Measurements from ENCODE around the gene ARHGAP27. TPM values are rescaled to one million over a fixed set of nuclear protein-coding genes. Genes with fewer than 3 reads are reported as not detected.

Gene ARHGAP27
- total RNA-seq, 5 donors from 2014 or later (not counting 1 experiment from before 2014, with no cell fraction given), result 56.4 to 120 (median 113) TPM

DNA sequence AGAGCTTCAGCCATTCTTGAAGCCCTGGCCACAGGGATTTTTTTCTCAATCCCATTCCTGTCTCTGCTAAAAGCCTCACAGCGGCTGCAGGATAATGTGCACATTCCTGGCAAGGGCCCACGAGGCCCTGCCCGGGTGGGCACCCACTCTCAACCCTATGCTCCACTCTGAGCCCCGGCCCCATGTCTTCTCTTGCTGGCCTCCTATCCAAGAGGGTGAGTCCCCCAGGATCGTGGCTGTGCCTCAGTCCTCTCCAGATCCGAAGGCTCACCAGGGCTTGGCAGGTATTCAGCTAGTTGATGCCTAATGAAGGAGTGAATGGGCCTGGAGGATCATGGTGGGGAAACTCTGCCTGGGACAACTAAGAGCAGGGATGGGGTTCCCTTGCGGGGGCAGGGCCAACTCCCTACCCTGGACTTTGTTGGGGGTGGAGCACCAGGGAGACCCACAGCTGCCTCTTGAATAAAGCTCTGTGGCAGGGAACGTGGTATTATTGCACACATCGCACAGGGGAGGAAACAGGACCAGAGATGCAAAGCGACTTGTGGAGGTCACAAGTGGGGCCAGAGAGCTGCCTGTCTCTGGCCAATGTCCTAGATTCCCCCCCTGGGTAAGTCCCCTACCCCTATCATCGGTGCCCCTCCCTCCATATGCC is 5.4 kb downstream of the ARHGAP27 start:
- Histone ChIP-seq H3K4me1 (ENCODE audit: control insufficient read depth in 1 of 2, extremely low read depth in 1 of 2, insufficient read depth in 2 of 2, low read length in 2 of 2) (peaks cover 2 to 37% of the 10 kb centered on the region in 2 experiments), H3K9me3 (no peaks in the 10 kb centered on the region), H3K4me3 (ENCODE audit: control insufficient read depth in 1 of 2, extremely low read depth in 1 of 2, low read length in 1 of 2) (no peak overlapping the region), H3K27ac (ENCODE audit: low read length) (no peak overlapping the region), H3K27me3 (replicated peaks in 1 of 2; ENCODE audit: control insufficient read depth in 2 of 2, extremely low read depth in 1 of 2, insufficient read depth in 2 of 2, low read length in 1 of 2) (peaks cover 0 to 7% of the 10 kb centered on the region in 2 experiments), H3K36me3 (ENCODE audit: control insufficient read depth in 2 of 2, extremely low read depth in 1 of 2, insufficient read depth in 1 of 2, low read length in 1 of 2) (no peaks in the 10 kb centered on the region)
- Mint-ChIP-seq H3K27ac (no peak overlapping the region), H3K9me3 (no peaks in the 10 kb centered on the region), H3K27me3 (no peaks in the 10 kb centered on the region), H3K4me3 (no peak overlapping the region), H3K36me3 (no peaks in the 10 kb centered on the region), H3K4me1 (peaks cover 20 to 25% (median 23%) of the 10 kb centered on the region in 3 donors)
- ATAC-seq (replicated peaks in 1 of 4) (no peak), DNase-seq (no peak)
- 72% methylated on average over 5 of the region's 11 CpGs for WGBS (ENCODE audit: insufficient coverage)
- POLR2A ChIA-PET, result no interaction called here
- CTCF ChIA-PET, result no interaction called here

DNA sequence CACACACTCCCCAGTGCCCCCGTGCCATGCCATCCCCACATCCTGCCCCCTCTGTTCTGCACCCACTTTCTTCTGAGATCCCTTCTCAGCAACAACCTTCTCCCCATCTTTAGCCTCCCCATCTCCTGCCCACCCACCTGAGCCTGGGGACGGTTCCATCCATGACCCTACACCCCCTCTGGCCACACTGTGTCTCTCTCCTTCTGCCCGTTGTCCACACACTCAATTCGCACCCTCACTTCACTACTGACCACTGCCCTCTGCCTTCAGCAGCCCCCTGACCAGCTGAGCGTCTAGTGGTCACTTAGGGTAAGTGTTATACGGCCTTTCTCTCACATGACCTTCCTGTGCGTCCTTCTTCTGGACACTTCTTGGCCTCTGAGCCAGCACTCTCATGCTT is 6.1 kb downstream of the ARHGAP27 start:
- H3K4me1 ChIP-seq (ENCODE audit: control insufficient read depth in 1 of 2, extremely low read depth in 1 of 2, insufficient read depth in 2 of 2, low read length in 2 of 2), result peaks cover 0 to 29% of the 10 kb centered on the region in 2 experiments
- Mint-ChIP-seq H3K4me1 (peaks cover 20 to 25% (median 23%) of the 10 kb centered on the region in 3 donors), H3K27me3 (no peaks in the 10 kb centered on the region), H3K9me3 (no peaks in the 10 kb centered on the region), H3K4me3 (no peak overlapping the region), H3K36me3 (no peaks in the 10 kb centered on the region), H3K27ac (no peak overlapping the region)
- ChIA-PET POLR2A (no interaction called here), CTCF (no interaction called here)
- H3K27me3 ChIP-seq (replicated peaks in 1 of 2; ENCODE audit: control insufficient read depth in 2 of 2, extremely low read depth in 1 of 2, insufficient read depth in 2 of 2, low read length in 1 of 2), result peaks cover 0 to 7% of the 10 kb centered on the region in 2 experiments
- H3K27ac ChIP-seq (ENCODE audit: low read length), result no peak overlapping the region
- ATAC-seq (replicated peaks in 1 of 4), result no peak
- WGBS (ENCODE audit: insufficient coverage), result 71% methylated on average over 6 of the region's 7 CpGs
- DNase-seq, result no peak
- H3K36me3 ChIP-seq (ENCODE audit: control insufficient read depth in 2 of 2, extremely low read depth in 1 of 2, insufficient read depth in 1 of 2, low read length in 1 of 2), result no peaks in the 10 kb centered on the region
- H3K4me3 ChIP-seq (ENCODE audit: control insufficient read depth in 1 of 2, extremely low read depth in 1 of 2, low read length in 1 of 2), result no peak overlapping the region
- no peaks in the 10 kb centered on the region for H3K9me3 ChIP-seq

- WGBS (ENCODE audit: insufficient coverage), result 71% methylated on average over 4 of the region's 6 CpGs
- Histone ChIP-seq H3K27ac (ENCODE audit: low read length) (no peak overlapping the region), H3K36me3 (ENCODE audit: control insufficient read depth in 2 of 2, extremely low read depth in 1 of 2, insufficient read depth in 1 of 2, low read length in 1 of 2) (no peaks in the 10 kb centered on the region), H3K27me3 (replicated peaks in 1 of 2; ENCODE audit: control insufficient read depth in 2 of 2, extremely low read depth in 1 of 2, insufficient read depth in 2 of 2, low read length in 1 of 2) (peaks cover 0 to 7% of the 10 kb centered on the region in 2 experiments), H3K4me1 (ENCODE audit: control insufficient read depth in 1 of 2, extremely low read depth in 1 of 2, insufficient read depth in 2 of 2, low read length in 2 of 2) (peaks cover 0 to 23% of the 10 kb centered on the region in 2 experiments), H3K4me3 (ENCODE audit: control insufficient read depth in 1 of 2, extremely low read depth in 1 of 2, low read length in 1 of 2) (no peak overlapping the region), H3K9me3 (no peaks in the 10 kb centered on the region)
- DNase-seq (no peak), ATAC-seq (replicated peaks in 1 of 4) (no peak)
- Mint-ChIP-seq H3K36me3 (no peaks in the 10 kb centered on the region), H3K27me3 (no peaks in the 10 kb centered on the region), H3K4me1 (peaks cover 17 to 22% (median 17%) of the 10 kb centered on the region in 3 donors), H3K27ac (no peak overlapping the region), H3K4me3 (no peak overlapping the region), H3K9me3 (no peaks in the 10 kb centered on the region)
- ChIA-PET CTCF (no interaction called here), POLR2A (no interaction called here)
Measured at GRCh38 chr17:45425984-45426413, 6.7 kb downstream of the ARHGAP27 start.

DNA sequence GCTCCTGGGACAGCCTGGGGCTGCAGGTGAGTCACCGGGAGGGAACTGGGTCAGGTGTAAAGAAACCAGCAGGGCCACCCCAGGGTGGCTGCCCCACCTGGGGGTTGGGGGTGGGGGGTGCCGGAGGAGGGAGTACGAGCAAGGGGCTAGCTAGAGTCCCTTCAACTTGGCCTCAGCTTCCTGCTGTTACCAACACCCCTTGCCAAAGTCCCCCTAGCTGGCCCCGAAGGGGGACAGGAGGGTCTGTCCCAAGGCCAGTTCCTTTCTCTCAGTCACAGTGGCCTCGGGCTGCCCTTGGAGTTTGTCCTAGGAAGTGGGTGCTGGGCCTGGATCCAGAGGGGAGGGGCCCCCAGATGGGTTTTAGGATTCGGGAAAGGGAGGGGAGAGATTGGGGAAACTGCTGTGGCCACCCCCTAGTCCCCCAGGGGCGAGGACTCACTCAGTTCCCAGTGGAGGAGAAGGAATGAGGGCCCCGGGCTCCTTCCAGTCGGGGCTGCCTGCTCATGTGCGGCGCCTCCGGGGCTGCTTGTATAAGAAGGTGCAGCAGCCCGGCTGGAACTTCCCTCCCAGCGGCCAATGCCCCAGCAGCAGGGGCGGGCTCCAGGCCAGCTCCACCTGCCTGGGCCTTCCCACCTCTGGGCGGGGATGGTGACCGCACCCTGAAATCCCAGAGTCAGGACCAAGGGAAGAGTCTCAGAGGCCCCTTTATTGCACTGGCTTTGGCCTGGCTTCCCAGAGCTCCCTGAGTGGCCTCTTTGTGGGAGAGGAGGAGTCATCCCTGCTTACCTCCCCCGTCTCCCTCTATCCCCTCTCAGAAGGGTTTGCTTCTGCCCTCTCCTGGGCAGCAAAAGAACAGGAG is 7.3 kb downstream of the ARHGAP27 start:
- H3K4me1 ChIP-seq (ENCODE audit: control insufficient read depth in 1 of 2, extremely low read depth in 1 of 2, insufficient read depth in 2 of 2, low read length in 2 of 2), result peaks cover 0 to 17% of the 10 kb centered on the region in 2 experiments
- 67% methylated on average over 8 of the region's 18 CpGs for WGBS (ENCODE audit: insufficient coverage)
- POLR2A ChIA-PET, result no interaction called here
- H3K27me3 ChIP-seq (replicated peaks in 1 of 2; ENCODE audit: control insufficient read depth in 2 of 2, extremely low read depth in 1 of 2, insufficient read depth in 2 of 2, low read length in 1 of 2), result peaks cover 0 to 3% of the 10 kb centered on the region in 2 experiments
- Mint-ChIP-seq H3K9me3 (no peaks in the 10 kb centered on the region), H3K36me3 (no peaks in the 10 kb centered on the region), H3K27ac (no peak overlapping the region), H3K27me3 (no peaks in the 10 kb centered on the region), H3K4me3 (no peak overlapping the region), H3K4me1 (peaks cover 12 to 15% (median 13%) of the 10 kb centered on the region in 3 donors)
- no peaks in the 10 kb centered on the region for H3K36me3 ChIP-seq (ENCODE audit: control insufficient read depth in 2 of 2, extremely low read depth in 1 of 2, insufficient read depth in 1 of 2, low read length in 1 of 2)
- no peak overlapping the region for H3K4me3 ChIP-seq (ENCODE audit: control insufficient read depth in 1 of 2, extremely low read depth in 1 of 2, low read length in 1 of 2)
- no peak for ATAC-seq (replicated peaks in 1 of 4)
- DNase-seq, result no peak
- CTCF ChIA-PET, result interaction anchor here in 1 of 2 donors (0.5 kb wide), 1 partner anchor 271 kb away, joined by 3 read pairs; no protein-coding TSS in a partner anchor
- H3K9me3 ChIP-seq, result no peaks in the 10 kb centered on the region
- no peak overlapping the region for H3K27ac ChIP-seq (ENCODE audit: low read length)

DNA sequence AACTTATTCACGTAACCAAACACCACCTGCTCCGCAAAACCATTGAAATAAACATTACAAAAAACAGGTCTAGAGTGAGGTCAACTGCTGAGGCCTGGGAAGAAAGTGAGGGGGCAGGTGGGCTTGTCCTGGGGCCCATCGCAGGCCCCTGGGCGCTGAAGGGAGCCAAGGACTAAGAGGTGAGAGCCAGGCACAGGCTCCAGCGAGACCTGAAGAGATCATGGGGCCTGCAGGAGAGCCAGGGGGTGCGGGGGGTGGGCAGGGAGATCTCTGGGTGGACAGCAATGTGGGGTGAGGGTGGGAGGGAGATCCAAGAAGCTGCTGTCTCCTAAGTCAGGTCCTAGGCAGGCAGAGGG is 7.9 kb downstream of the ARHGAP27 start:
- Histone ChIP-seq H3K4me1 (ENCODE audit: control insufficient read depth in 1 of 2, extremely low read depth in 1 of 2, insufficient read depth in 2 of 2, low read length in 2 of 2) (peaks cover 0 to 15% of the 10 kb centered on the region in 2 experiments), H3K9me3 (no peaks in the 10 kb centered on the region), H3K27me3 (replicated peaks in 1 of 2; ENCODE audit: control insufficient read depth in 2 of 2, extremely low read depth in 1 of 2, insufficient read depth in 2 of 2, low read length in 1 of 2) (peaks cover 0 to 3% of the 10 kb centered on the region in 2 experiments), H3K27ac (ENCODE audit: low read length) (no peak overlapping the region), H3K36me3 (ENCODE audit: control insufficient read depth in 2 of 2, extremely low read depth in 1 of 2, insufficient read depth in 1 of 2, low read length in 1 of 2) (no peaks in the 10 kb centered on the region), H3K4me3 (ENCODE audit: control insufficient read depth in 1 of 2, extremely low read depth in 1 of 2, low read length in 1 of 2) (no peak overlapping the region)
- ATAC-seq (replicated peaks in 1 of 4) (no peak), DNase-seq (no peak)
- H3K4me1 Mint-ChIP-seq, result peaks cover 11 to 14% (median 13%) of the 10 kb centered on the region in 3 donors
- 89% methylated on average over 4 of the region's 6 CpGs for WGBS (ENCODE audit: insufficient coverage)
- H3K27ac Mint-ChIP-seq, result no peak overlapping the region
- H3K9me3 Mint-ChIP-seq, result no peaks in the 10 kb centered on the region
- no peaks in the 10 kb centered on the region for H3K27me3 Mint-ChIP-seq
- CTCF ChIA-PET, result no interaction called here
- no peak overlapping the region for H3K4me3 Mint-ChIP-seq
- POLR2A ChIA-PET, result no interaction called here
- no peaks in the 10 kb centered on the region for H3K36me3 Mint-ChIP-seq

DNA sequence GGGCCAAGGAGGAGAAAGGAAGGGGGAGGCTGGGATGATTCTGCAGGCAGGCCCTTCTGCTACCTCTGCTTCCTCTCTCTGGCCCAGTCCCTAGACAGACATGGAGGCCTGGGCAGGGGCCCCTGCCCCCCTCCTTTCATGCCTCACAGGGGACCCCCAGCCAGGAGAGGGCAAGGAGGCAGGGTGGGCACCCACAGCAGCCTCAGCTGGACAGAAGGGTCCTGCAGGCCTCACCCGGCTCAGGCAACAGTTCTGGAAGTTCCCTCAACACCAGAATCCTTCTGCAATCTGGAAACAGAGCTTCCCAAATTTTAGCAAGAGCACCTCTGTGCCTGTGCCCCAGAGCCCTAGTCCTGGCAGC is 8.7 kb downstream of the ARHGAP27 start:
- no peaks in the 10 kb centered on the region for H3K36me3 ChIP-seq (ENCODE audit: control insufficient read depth in 2 of 2, extremely low read depth in 1 of 2, insufficient read depth in 1 of 2, low read length in 1 of 2)
- Mint-ChIP-seq H3K27me3 (no peaks in the 10 kb centered on the region), H3K9me3 (no peaks in the 10 kb centered on the region), H3K27ac (no peak overlapping the region), H3K4me1 (peaks cover 11 to 12% (median 12%) of the 10 kb centered on the region in 3 donors), H3K4me3 (no peak overlapping the region), H3K36me3 (no peaks in the 10 kb centered on the region)
- H3K27me3 ChIP-seq (replicated peaks in 1 of 2; ENCODE audit: control insufficient read depth in 2 of 2, extremely low read depth in 1 of 2, insufficient read depth in 2 of 2, low read length in 1 of 2), result no peaks in the 10 kb centered on the region
- POLR2A ChIA-PET, result interaction anchor here in 1 of 2 donors (0.5 kb wide), 1 partner anchor 847 kb away, joined by 4 read pairs; no protein-coding TSS in a partner anchor
- WGBS (ENCODE audit: insufficient coverage), result 100% methylated on average over 1 of the region's 1 CpG
- H3K4me3 ChIP-seq (ENCODE audit: control insufficient read depth in 1 of 2, extremely low read depth in 1 of 2, low read length in 1 of 2), result no peak overlapping the region
- H3K9me3 ChIP-seq, result no peaks in the 10 kb centered on the region
- CTCF ChIA-PET, result no interaction called here
- H3K4me1 ChIP-seq (ENCODE audit: control insufficient read depth in 1 of 2, extremely low read depth in 1 of 2, insufficient read depth in 2 of 2, low read length in 2 of 2), result peaks cover 0 to 13% of the 10 kb centered on the region in 2 experiments
- H3K27ac ChIP-seq (ENCODE audit: low read length), result no peak overlapping the region
- ATAC-seq (replicated peaks in 1 of 4) (no peak), DNase-seq (no peak)
